MCF 10A (cell line): ENCODE results near the gene GPR108. TPM values are rescaled to one million over a fixed set of nuclear protein-coding genes. Genes with fewer than 3 reads are reported as not detected.
A peak's percentile ranks its signal among the peaks of the same experiment; 100 is the strongest.

Experiments used
- BruUV-seq: library from RNA; stranded (reverse); fragments of 400-500 nt; replicated peaks from 2 replicates; lab custom pipeline; 2021; lab: Mats Ljungman, UMichigan
- CTCF ChIA-PET: fragments of 300-600 bp; sonication (Branson Sonifier 250); formaldehyde crosslinking; extraction: SDS; loops from one replicate; lab custom pipeline; 2021; ENCODE audit warnings: antibody characterized with exemption, inconsistent platforms; lab: Yijun Ruan, JAX
- POLR2A ChIA-PET: fragments of 300-600, 350-650 bp; sonication (Branson Sonifier 250); formaldehyde crosslinking; extraction: SDS; loops from one replicate; lab custom pipeline; 2020; ENCODE audit warnings: antibody characterized with exemption, inconsistent platforms; lab: Yijun Ruan, JAX
- DNase-seq: peaks from one replicate; pipeline ENCODE4 v3.0.0-alpha.2; 2018; ENCODE audit not compliant: unreplicated experiment
- H3K27ac Mint-ChIP-seq: one replicate; pipeline ENCODE4 v1.8.0; 2022; ENCODE audit warnings: mild to moderate bottlenecking, low read depth, mixed read lengths; ENCODE audit not compliant: unreplicated experiment
- H3K27me3 Mint-ChIP-seq: one replicate; pipeline ENCODE4 v1.8.0; 2022; ENCODE audit warnings: mixed read lengths; ENCODE audit not compliant: insufficient read depth, unreplicated experiment
- H3K36me3 Mint-ChIP-seq: one replicate; pipeline ENCODE4 v1.8.0; 2022; ENCODE audit warnings: mild to moderate bottlenecking, moderate library complexity, mixed read lengths; ENCODE audit not compliant: insufficient read depth, unreplicated experiment
- H3K4me1 Mint-ChIP-seq: one replicate; pipeline ENCODE4 v1.8.0; 2022; ENCODE audit warnings: mixed read lengths; ENCODE audit not compliant: insufficient read depth, unreplicated experiment
- H3K4me3 Mint-ChIP-seq: one replicate; pipeline ENCODE4 v1.8.0; 2022; ENCODE audit warnings: mild to moderate bottlenecking, moderate library complexity, mixed read lengths; ENCODE audit not compliant: unreplicated experiment
- H3K9me3 Mint-ChIP-seq: one replicate; pipeline ENCODE4 v1.8.0; 2022; ENCODE audit warnings: mixed read lengths; ENCODE audit not compliant: unreplicated experiment
- intact Hi-C: fragments of 100-400 bp; cut with micrococcal nuclease; formaldehyde crosslinking; loops from 2 replicates; pipeline ENCODE4 v1.14.1; 2022
- total RNA-seq: library from RNA; stranded (reverse); gene quantifications from 2 replicates; pipeline ENCODE4 v1.2.3, GENCODE V29; 2022
- TF ChIP-seq, protein P1 (sequence below): fragments of 200-600 bp; IDR thresholded peaks from one replicate; pipeline ENCODE4 v1.8.0; 2022; ENCODE audit warnings: antibody characterized with exemption, mild to moderate bottlenecking; ENCODE audit not compliant: unreplicated experiment

The GPR108 gene
- total RNA-seq, 1 experiment from 2014 or later, result 115 TPM

DNA sequence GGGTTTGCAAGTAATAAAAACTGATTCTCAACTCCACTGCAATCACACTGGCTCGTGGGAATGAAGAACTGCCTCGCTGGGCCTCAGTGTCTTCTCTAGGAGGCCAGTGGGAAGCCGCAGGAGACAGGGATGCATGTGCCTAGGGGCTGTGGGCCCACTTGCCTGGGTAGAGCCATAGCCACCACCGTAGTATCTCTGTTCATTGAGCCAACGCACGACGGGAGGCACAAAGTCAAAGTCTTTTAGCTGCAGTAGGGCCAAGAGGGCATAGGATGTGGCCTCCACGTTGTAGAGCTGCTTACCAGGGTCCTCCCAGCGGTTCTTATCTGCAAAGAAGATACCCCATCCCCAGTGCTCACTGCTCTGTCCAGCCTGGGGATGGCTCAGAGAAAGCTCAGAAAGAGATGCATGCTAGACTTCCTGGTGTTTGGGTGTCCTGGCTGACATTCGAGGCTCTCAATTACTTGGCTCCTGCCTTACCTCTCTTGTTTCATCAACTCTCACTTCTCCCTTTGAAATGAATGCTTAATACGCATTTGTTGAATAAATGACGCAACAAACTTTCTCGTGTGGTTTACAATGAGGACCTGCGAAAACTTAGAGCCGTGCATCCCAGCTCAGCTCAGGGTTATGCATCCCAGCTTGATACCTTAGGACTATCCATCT, 51.3 kb downstream of the GPR108 start:
- no peaks in the 10 kb centered on the region for H3K9me3 Mint-ChIP-seq
- intact Hi-C loops, result no loop called here
- POLR2A ChIA-PET, result interaction anchor here (0.8 kb wide), 1 partner anchor 177 kb away, joined by 3 read pairs; no protein-coding TSS in a partner anchor
- H3K27me3 Mint-ChIP-seq, result no peaks in the 10 kb centered on the region
- DNase-seq, result no peak
- H3K4me3 Mint-ChIP-seq, result no peak overlapping the region
- BruUV-seq, result no TSS peak
- TF ChIP-seq, protein P1, sequence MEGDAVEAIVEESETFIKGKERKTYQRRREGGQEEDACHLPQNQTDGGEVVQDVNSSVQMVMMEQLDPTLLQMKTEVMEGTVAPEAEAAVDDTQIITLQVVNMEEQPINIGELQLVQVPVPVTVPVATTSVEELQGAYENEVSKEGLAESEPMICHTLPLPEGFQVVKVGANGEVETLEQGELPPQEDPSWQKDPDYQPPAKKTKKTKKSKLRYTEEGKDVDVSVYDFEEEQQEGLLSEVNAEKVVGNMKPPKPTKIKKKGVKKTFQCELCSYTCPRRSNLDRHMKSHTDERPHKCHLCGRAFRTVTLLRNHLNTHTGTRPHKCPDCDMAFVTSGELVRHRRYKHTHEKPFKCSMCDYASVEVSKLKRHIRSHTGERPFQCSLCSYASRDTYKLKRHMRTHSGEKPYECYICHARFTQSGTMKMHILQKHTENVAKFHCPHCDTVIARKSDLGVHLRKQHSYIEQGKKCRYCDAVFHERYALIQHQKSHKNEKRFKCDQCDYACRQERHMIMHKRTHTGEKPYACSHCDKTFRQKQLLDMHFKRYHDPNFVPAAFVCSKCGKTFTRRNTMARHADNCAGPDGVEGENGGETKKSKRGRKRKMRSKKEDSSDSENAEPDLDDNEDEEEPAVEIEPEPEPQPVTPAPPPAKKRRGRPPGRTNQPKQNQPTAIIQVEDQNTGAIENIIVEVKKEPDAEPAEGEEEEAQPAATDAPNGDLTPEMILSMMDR, result no peak
- no peak overlapping the region for H3K27ac Mint-ChIP-seq
- CTCF ChIA-PET, result interaction anchor here (0.7 to 1.1 kb wide), 2 partner anchors 168 to 598 kb away, joined by 3 to 5 read pairs; no protein-coding TSS in a partner anchor
- peaks cover 99% of the 10 kb centered on the region for H3K36me3 Mint-ChIP-seq
- H3K4me1 Mint-ChIP-seq, result peaks cover 5% of the 10 kb centered on the region

GRCh38 chr19:6685482-6685881, 51.9 kb downstream of the GPR108 start:
- H3K36me3 Mint-ChIP-seq, result peaks cover 99% of the 10 kb centered on the region
- H3K4me1 Mint-ChIP-seq, result peaks cover 10% of the 10 kb centered on the region
- H3K27me3 Mint-ChIP-seq, result no peaks in the 10 kb centered on the region
- ChIA-PET POLR2A (interaction anchor here (0.8 kb wide), 1 partner anchor 178 kb away, joined by 3 read pairs; no protein-coding TSS in a partner anchor), CTCF (interaction anchor here (1.1 kb wide), 1 partner anchor 168 kb away, joined by 5 read pairs; no protein-coding TSS in a partner anchor)
- no peaks in the 10 kb centered on the region for H3K9me3 Mint-ChIP-seq
- DNase-seq, result no peak
- intact Hi-C loops, result no loop called here
- no TSS peak for BruUV-seq
- no peak overlapping the region for H3K27ac Mint-ChIP-seq
- H3K4me3 Mint-ChIP-seq, result no peak overlapping the region
- TF ChIP-seq, protein P1, result no peak

DNA sequence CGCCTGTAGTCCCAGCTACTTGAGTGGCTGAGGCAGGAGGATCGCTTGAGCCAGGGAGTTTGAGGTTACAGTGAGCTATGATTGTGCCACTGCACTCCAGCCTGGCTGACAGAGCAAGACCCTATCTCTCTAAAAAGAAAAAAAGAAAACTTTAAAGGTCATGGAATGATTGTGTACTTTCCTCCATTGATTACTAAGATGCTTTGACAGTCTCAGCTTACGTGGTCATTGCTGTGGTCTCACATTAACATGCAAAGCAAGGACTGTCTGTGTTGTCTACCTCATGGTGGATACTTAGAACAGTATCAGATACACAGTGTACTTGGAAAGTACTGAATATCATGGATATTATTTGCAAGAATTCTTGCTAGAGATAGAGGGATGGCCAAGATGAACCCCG, 53.4 kb downstream of the GPR108 start:
- DNase-seq, result no peak
- no peak overlapping the region for H3K4me3 Mint-ChIP-seq
- H3K27me3 Mint-ChIP-seq, result no peaks in the 10 kb centered on the region
- intact Hi-C loops, result no loop called here
- H3K27ac Mint-ChIP-seq, result peak overlapping the region; percentile 77
- peaks cover 13% of the 10 kb centered on the region for H3K4me1 Mint-ChIP-seq
- no peaks in the 10 kb centered on the region for H3K9me3 Mint-ChIP-seq
- ChIA-PET CTCF (interaction anchor here (0.5 kb wide), 1 partner anchor 176 kb away, joined by 3 read pairs; no protein-coding TSS in a partner anchor), POLR2A (no interaction called here)
- no TSS peak for BruUV-seq
- peaks cover 99% of the 10 kb centered on the region for H3K36me3 Mint-ChIP-seq
- TF ChIP-seq, protein P1, result no peak

- Mint-ChIP-seq H3K27me3 (no peaks in the 10 kb centered on the region), H3K4me3 (no peak overlapping the region), H3K9me3 (no peaks in the 10 kb centered on the region), H3K4me1 (peaks cover 20% of the 10 kb centered on the region), H3K36me3 (peaks cover 100% of the 10 kb centered on the region), H3K27ac (no peak overlapping the region)
- intact Hi-C loops, result no loop called here
- ChIA-PET CTCF (interaction anchor here (1.0 kb wide), 1 partner anchor 181 kb away, joined by 9 read pairs; no protein-coding TSS in a partner anchor), POLR2A (no interaction called here)
- BruUV-seq, result no TSS peak
- TF ChIP-seq, protein P1, result no peak
- DNase-seq, result no peak
These were observed 54.7 kb downstream of the GPR108 start for GRCh38 chr19:6682607-6683128.
